GM21447 (cell line): ENCODE data around the gene UGP2.

Source experiments
- ATAC-seq: cut with Tn5 transposase; IDR thresholded peaks from one replicate; pipeline ENCODE4 v1.9.1; 2021; ENCODE audit not compliant: unreplicated experiment

UGP2 gene

GRCh38 chr2:63863707-63864106 is 22.0 kb downstream of the UGP2 start:
- no peak for ATAC-seq

GRCh38 chr2:63865159-63865799 is 23.6 kb downstream of the UGP2 start:
- no peak for ATAC-seq

GRCh38 chr2:63866009-63866709 is 24.5 kb downstream of the UGP2 start:
- no peak for ATAC-seq

GRCh38 chr2:63870679-63871078 is 29.0 kb downstream of the UGP2 start:
- ATAC-seq: no peak

GRCh38 chr2:63871864-63872263 is 30.2 kb downstream of the UGP2 start:
- no peak for ATAC-seq

- no peak for ATAC-seq
Observed at GRCh38 chr2:63872571-63873328, 31.1 kb downstream of the UGP2 start.

GRCh38 chr2:63874204-63875130 is 32.8 kb downstream of the UGP2 start:
- no peak for ATAC-seq

GRCh38 chr2:63875131-63875527 is 33.4 kb downstream of the UGP2 start:
- ATAC-seq: no peak

- no peak for ATAC-seq
Observed at GRCh38 chr2:63875559-63876245, 34.0 kb downstream of the UGP2 start.

GRCh38 chr2:63876311-63876710 is 34.6 kb downstream of the UGP2 start:
- ATAC-seq: no peak

- ATAC-seq: no peak
Observed at GRCh38 chr2:63878486-63878885, 36.8 kb downstream of the UGP2 start.

GRCh38 chr2:63879876-63880433 is 38.3 kb downstream of the UGP2 start:
- ATAC-seq: no peak

- ATAC-seq: no peak
Observed at GRCh38 chr2:63880625-63881024, 38.9 kb downstream of the UGP2 start.

- ATAC-seq: no peak
Observed at GRCh38 chr2:63881205-63881604, 39.5 kb downstream of the UGP2 start.

- ATAC-seq: no peak
Observed at GRCh38 chr2:63882395-63883105, 40.9 kb downstream of the UGP2 start.

GRCh38 chr2:63886445-63886844 is 44.7 kb downstream of the UGP2 start:
- ATAC-seq: no peak

- no peak for ATAC-seq
Observed at GRCh38 chr2:63888053-63888452, 46.4 kb downstream of the UGP2 start.

- ATAC-seq: no peak
Observed at GRCh38 chr2:63888490-63889402, 47.0 kb downstream of the UGP2 start.
